Small intestine (tissue), 7 donors: ENCODE results near the gene PRKAR1A. TPM values are rescaled to one million over a fixed set of nuclear protein-coding genes. Genes with fewer than 3 reads are reported as not detected.

ENCODE experiments used
- DNase-seq, 2 donors: peaks; one replicate each; pipeline versions ENCODE4 v3.0.0 to v3.0.0-alpha.2; 2013
- FAIRE-seq: peaks from 2 replicates; lab custom pipeline; 2012; peaks lifted over from hg19 to GRCh38; lab: Jason Lieb, UNC
- H3K27ac ChIP-seq, 3 donors: one replicate each; pipeline ENCODE4 v1.5.1; 2013; ENCODE audit warnings: low read length in 2 of 3, mild to moderate bottlenecking in 2 of 3, control low read depth in 1 of 3, inconsistent platforms in 1 of 3, low read depth in 1 of 3, moderate library complexity in 1 of 3
- H3K27me3 ChIP-seq, 3 donors: one replicate each; pipeline ENCODE4 v1.6.1; 2013; ENCODE audit warnings: low read length in 3 of 3, inconsistent platforms in 1 of 3; ENCODE audit not compliant: control insufficient read depth in 3 of 3, insufficient read depth in 3 of 3
- H3K36me3 ChIP-seq, 3 donors: one replicate each; pipeline ENCODE4 v1.6.1; 2013; ENCODE audit warnings: low read length in 3 of 3, inconsistent platforms in 1 of 3, low read depth in 1 of 3, mild to moderate bottlenecking in 1 of 3, moderate library complexity in 1 of 3; ENCODE audit not compliant: control insufficient read depth in 3 of 3, insufficient read depth in 2 of 3
- H3K4me1 ChIP-seq, 3 donors: one replicate each; pipeline ENCODE4 v1.6.1; 2013; ENCODE audit warnings: low read length in 2 of 3, inconsistent platforms in 1 of 3, low read depth in 1 of 3, mild to moderate bottlenecking in 1 of 3, moderate library complexity in 1 of 3; ENCODE audit not compliant: control insufficient read depth in 3 of 3, insufficient read depth in 2 of 3
- H3K4me3 ChIP-seq, 3 donors: one replicate each; pipeline ENCODE4 v1.5.1; 2013; ENCODE audit warnings: low read length in 3 of 3, control low read depth in 1 of 3, inconsistent platforms in 1 of 3, low read depth in 1 of 3, mild to moderate bottlenecking in 1 of 3, moderate library complexity in 1 of 3
- H3K9me3 ChIP-seq, 2 donors: one replicate each; pipeline ENCODE4 v1.6.1; 2013; ENCODE audit warnings: low read depth in 1 of 2, low read length in 1 of 2; ENCODE audit not compliant: control insufficient read depth in 2 of 2, insufficient read depth in 1 of 2
- WGBS, 3 donors: extraction: QIAGEN DNeasy Blood & Tissue Kit; methylation state at CpG; one replicate each; pipeline ENCODE4 v1.1.7; 2013; 5-methylcytosine and 5-hydroxymethylcytosine counted together
- polyA plus RNA-seq, 4 donors: library from polyadenylated mRNA; stranded (reverse) in 3 of 4; unstranded in 1 of 4; fragments of 200-250 nt in 3 of 4; fragments of 120-200 nt in 1 of 4; gene quantifications; one replicate each; pipeline versions ENCODE4 v1.2.1 to v1.2.3, GENCODE V29; 2013
- donor health status: healthy with polysubstance abuse.
- donor health status: control.
- donor health status: control.
- donor health status: Bipolar disorder and iron deficiency.
- donor health status: healthy.

The PRKAR1A gene
- polyA plus RNA-seq, 4 donors, result 22.4 to 124 (median 47.2) TPM

DNA sequence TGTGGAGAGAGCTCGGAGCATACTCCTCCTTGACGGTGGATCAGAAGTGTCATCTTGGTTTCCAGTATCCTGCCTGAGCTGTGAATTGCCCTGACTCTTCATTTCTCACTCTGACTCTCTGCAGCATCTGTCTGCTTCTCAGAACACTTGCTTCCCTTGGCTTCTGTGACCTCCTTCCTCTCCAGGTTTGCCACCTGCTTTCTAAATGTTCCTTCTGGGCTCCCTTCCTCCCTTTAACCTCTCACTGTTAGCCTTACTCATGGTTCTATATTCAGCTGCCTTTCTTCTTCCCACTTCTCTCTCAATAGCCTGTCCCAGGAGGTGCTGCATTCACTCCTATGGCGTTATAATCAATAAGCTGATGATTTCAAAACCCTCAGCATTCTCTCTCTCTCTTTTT is 11.2 kb upstream of the PRKAR1A start:
- Histone ChIP-seq H3K9me3 (no peaks in the 10 kb centered on the region), H3K4me1 (no peaks in the 10 kb centered on the region), H3K27ac (no peak overlapping the region), H3K4me3 (no peak overlapping the region), H3K36me3 (no peaks in the 10 kb centered on the region), H3K27me3 (no peaks in the 10 kb centered on the region)
- WGBS, 3 donors, result 71 to 89% (median 85%) methylated on average over 3 of the region's 3 CpGs
- FAIRE-seq, result no peak
- no peak for DNase-seq

DNA sequence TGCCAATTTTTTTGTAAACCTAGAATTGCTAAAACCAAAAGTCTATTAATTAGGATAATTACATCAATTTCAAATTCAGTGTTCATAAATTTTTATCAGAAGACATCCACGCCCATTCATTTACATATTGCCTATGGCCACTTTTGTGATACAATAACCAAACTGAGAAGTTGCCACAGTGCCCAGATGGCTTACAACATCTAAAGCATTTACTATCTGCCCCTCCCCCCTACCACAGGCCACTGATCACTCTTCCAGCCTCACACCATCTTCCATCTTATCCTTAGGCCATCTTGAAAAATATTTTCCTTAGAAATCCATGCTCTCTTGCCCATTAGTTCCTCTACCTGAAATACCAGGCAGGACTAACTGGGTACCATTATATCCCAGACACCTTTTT is 6.3 kb upstream of the PRKAR1A start:
- Histone ChIP-seq H3K4me3 (no peak overlapping the region), H3K27ac (no peak overlapping the region), H3K4me1 (no peaks in the 10 kb centered on the region), H3K9me3 (no peaks in the 10 kb centered on the region), H3K36me3 (no peaks in the 10 kb centered on the region), H3K27me3 (no peaks in the 10 kb centered on the region)
- FAIRE-seq (no peak), DNase-seq (no peak)
- 88 to 93% (median 93%) methylated on average over 1 of the region's 1 CpG for WGBS, 3 donors

DNA sequence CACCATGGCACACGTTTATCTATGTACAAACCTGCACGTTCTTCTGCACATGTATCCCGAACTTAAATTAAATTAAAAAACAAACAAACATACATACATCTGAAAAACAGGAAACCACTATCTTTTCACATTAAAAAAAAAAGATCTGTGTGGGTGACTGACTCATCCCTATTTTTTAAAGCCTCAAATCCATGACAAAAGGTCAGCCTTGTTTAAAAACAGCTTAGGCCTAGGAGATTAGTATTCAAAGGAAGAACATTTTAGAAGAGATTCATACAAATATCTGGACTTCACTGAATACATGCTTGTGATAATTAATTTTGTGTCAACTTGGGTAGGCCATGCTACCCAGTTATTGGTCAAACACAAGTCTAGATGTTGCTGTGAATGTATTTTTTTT is 4.7 kb upstream of the PRKAR1A start:
- 79 to 90% (median 86%) methylated on average over 3 of the region's 3 CpGs for WGBS, 3 donors

DNA sequence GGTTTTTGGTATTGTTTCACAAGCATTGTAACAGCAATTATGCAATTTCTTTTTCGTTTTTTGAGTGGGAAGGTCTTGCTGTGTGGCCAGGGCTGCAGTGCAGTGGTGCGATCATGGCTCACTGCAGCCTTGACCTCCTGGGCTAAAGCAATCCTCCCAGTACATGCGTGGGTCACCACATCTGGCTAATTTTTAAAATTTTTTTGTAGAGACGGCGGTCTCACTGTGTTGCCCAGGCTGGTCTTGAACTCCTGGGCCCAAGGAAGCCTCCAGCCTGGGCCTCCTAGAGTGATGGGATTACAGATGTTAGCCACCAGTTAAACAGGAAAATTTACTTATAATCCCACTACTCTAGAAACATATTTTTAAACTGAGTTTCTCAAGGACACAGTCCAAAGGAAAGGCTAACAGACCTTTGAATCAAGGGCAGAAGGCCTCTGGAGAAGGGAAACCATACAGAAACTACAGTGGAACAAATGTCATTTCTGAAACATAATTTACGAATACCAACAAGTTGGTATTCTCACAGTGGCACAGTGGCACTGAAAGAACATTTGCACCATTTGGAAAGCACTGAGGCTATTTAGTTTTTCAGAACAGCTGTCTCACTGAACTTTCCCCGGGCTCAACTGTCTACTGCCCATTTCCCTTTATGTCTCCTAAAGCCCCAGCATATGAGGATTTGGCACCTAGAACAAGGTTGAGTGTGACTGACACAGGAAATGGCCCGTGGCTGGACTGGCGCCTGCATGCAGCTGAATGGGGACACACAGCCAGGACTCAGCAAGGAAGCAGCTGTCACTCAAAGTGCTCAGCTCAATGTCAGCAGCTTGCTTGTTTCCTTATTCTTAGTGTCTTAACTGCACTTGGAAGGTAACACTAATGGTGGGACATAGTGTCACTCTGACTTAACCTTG is 2.8 kb upstream of the PRKAR1A start:
- 60 to 69% (median 62%) methylated on average over 9 of the region's 9 CpGs for WGBS, 3 donors
- Histone ChIP-seq H3K27ac (no peak overlapping the region), H3K9me3 (no peaks in the 10 kb centered on the region), H3K27me3 (no peaks in the 10 kb centered on the region), H3K4me1 (peaks cover 0 to 5% (median 0%) of the 10 kb centered on the region in 3 donors), H3K4me3 (no peak overlapping the region), H3K36me3 (no peaks in the 10 kb centered on the region)
- DNase-seq, result no peak
- FAIRE-seq, result no peak

More for the DNA sequence above, 4.7 kb upstream of the PRKAR1A start:
- FAIRE-seq (no peak), DNase-seq (no peak)
- no peaks in the 10 kb centered on the region for H3K36me3 ChIP-seq
- no peaks in the 10 kb centered on the region for H3K9me3 ChIP-seq
- no peak overlapping the region for H3K4me3 ChIP-seq
- H3K27ac ChIP-seq, result no peak overlapping the region
- H3K4me1 ChIP-seq, result peaks cover 0 to 5% (median 0%) of the 10 kb centered on the region in 3 donors
- H3K27me3 ChIP-seq, result no peaks in the 10 kb centered on the region

DNA sequence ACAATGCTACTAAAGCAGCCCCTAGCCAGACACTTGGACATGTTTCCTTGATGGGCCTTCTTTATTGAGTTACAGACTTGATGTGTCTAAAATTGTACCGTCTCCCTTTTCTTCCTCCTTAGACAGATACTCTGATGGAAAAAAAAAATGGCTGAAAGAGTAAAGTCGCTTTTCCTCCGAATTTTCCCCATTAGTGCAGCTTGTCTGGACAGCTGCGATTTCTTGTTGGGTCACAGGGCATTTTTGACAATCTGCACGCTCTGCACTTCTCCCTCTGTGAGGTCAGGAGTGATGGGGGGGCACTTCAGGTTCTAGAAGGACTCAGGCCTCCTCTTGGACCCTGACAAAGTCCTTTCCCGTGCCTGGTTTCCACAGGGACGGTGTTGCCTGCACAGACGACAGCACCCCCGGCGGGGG is 968 bp upstream of the PRKAR1A start:
- FAIRE-seq (no peak), DNase-seq (peak in 1 of 2 donors; percentile 43)
- no peaks in the 10 kb centered on the region for H3K27me3 ChIP-seq
- 6 to 10% (median 9%) methylated on average over 10 of the region's 10 CpGs for WGBS, 3 donors
- peaks cover 0 to 11% (median 2%) of the 10 kb centered on the region in 3 donors for H3K4me1 ChIP-seq
- H3K9me3 ChIP-seq, result no peaks in the 10 kb centered on the region
- H3K27ac ChIP-seq, result peak overlapping the region; percentile 95 to 98 (median 95)
- peak overlapping the region; percentile 61 to 89 (median 81) for H3K4me3 ChIP-seq
- peaks cover 0 to 3% (median 2%) of the 10 kb centered on the region in 3 donors for H3K36me3 ChIP-seq

DNA sequence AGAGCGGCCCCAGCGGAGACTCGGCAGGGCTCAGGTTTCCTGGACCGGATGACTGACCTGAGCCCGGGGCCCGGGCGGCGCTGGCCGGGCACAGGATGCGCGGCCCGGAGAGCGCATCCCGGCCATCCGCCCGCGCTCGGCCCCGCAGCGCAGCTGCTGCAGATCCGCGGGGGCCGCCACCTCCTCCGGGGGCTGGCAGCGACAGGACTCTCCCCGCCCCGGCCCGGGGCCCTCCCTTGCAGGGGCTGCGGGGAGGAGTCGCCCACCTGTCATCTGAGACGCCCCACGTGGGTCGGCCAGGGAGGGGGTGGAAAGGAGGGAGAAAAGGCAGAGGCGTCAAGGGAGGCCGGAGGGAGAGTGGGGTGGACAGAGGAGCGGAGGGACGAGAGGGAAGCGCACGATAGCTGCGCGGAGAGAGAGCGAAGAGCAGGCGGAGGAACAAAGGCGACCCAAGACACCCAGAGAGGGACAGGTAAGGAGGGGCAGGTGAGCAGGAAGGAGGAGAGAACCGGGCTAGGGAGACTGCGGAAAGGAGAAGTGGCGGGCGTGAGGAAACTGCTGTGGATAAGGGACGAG is 471 bp upstream of the PRKAR1A start:
- WGBS, 3 donors, result 0 to 1% (median 0%) methylated on average over 40 to 49 of the region's 49 CpGs
- peak overlapping the region; percentile 95 to 98 (median 95) for H3K27ac ChIP-seq
- no peak for FAIRE-seq
- peaks cover 0 to 3% (median 2%) of the 10 kb centered on the region in 3 donors for H3K36me3 ChIP-seq
- peak overlapping the region; percentile 61 to 89 (median 81) for H3K4me3 ChIP-seq
- H3K9me3 ChIP-seq, result no peaks in the 10 kb centered on the region
- no peaks in the 10 kb centered on the region for H3K27me3 ChIP-seq
- DNase-seq, result peak in 1 of 2 donors; percentile 92
- peaks cover 0 to 11% (median 2%) of the 10 kb centered on the region in 3 donors for H3K4me1 ChIP-seq

DNA sequence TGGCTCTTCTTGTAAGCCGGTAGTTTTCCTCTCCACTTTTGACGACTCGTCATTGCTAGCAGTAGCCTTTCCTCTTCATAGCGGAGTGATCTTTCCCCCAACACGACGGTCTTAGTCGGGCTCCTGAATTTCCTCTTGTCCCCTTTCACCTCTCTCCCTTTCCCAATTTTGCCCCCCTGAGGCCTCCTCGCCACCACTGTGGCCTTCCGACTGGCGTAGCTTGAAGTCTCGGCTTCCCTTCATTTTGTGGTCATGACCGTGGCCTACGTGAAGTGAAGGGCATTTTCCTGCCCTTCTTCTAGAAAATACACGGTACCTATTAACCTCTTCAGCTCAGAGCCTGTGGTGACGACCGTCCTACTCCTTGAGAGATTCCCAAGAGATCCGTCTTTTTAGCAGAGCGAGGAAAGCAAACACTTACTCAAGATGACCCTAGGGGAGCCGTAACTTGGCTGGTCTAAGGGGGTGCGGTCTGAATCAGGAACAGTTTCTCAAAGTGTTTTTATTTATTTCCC is 787 bp downstream of the PRKAR1A start:
- H3K9me3 ChIP-seq, result no peaks in the 10 kb centered on the region
- peak overlapping the region; percentile 95 to 98 (median 95) for H3K27ac ChIP-seq
- FAIRE-seq (no peak), DNase-seq (peak; percentile 41 to 75)
- peaks cover 0 to 9% (median 4%) of the 10 kb centered on the region in 3 donors for H3K36me3 ChIP-seq
- peaks cover 0 to 11% (median 2%) of the 10 kb centered on the region in 3 donors for H3K4me1 ChIP-seq
- peak overlapping the region; percentile 61 to 89 (median 81) for H3K4me3 ChIP-seq
- 0 to 1% (median 0%) methylated on average over 20 of the region's 20 CpGs for WGBS, 3 donors
- H3K27me3 ChIP-seq, result no peaks in the 10 kb centered on the region

DNA sequence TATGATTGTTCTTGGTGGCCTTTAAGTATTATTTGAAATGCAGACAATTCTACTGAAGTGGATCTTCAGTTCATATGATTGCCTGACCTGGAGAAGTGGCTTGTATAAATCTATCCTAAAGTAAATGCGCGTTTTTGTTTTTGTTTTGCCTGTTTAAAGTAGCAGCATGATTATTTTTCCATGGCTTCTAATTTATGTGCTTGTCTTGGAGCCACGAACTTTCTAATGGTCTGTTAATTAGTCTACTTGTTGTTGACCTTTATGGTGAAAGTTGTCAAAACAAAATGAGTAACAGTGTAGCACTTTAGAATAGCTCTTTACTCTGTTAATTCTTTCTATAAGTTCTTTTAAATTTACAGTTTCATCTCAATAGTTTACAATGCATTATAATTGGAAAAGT is 1.7 kb downstream of the PRKAR1A start:
- Histone ChIP-seq H3K27me3 (no peaks in the 10 kb centered on the region), H3K36me3 (peaks cover 0 to 15% (median 6%) of the 10 kb centered on the region in 3 donors), H3K4me1 (peaks cover 2 to 11% (median 3%) of the 10 kb centered on the region in 3 donors), H3K4me3 (peak overlapping the region in 2 of 3 donors; percentile 61 to 89), H3K9me3 (peaks cover 0 to 3% of the 10 kb centered on the region in 2 donors), H3K27ac (peak overlapping the region in 1 of 3 donors; percentile 98)
- DNase-seq (no peak), FAIRE-seq (no peak)
- WGBS, 3 donors, result 27 to 34% (median 27%) methylated on average over 3 of the region's 3 CpGs
